DND-41 (cell line): ENCODE measurements around the gene CYP8B1.

Source experiments
- CTCF ChIP-seq: IDR thresholded peaks from 2 replicates; pipeline ENCODE4 v1.5.1; 2012; ENCODE audit warnings: borderline replicate concordance, low read length, moderate library complexity, mild to moderate bottlenecking; ENCODE audit not compliant: poor library complexity, severe bottlenecking; ENCODE audit errors: extremely low read depth
- EZH2 ChIP-seq: IDR thresholded peaks from 3 replicates; pipeline ENCODE4 v1.6.1; 2012; ENCODE audit warnings: borderline replicate concordance, low read depth, mild to moderate bottlenecking, moderate library complexity, low read length, inconsistent platforms; ENCODE audit not compliant: severe bottlenecking

- TF ChIP-seq CTCF (no peak), EZH2 (no peak)
Observed at GRCh38 chr3:42865256-42865655, 10.4 kb downstream of the CYP8B1 start.
